GM18517 (cell line): ENCODE results near the gene TLE3.

Experiments used
- ATAC-seq: cut with Tn5 transposase; IDR thresholded peaks from one replicate; pipeline ENCODE4 v1.9.1; 2021; ENCODE audit warnings: mild to moderate bottlenecking, moderate library complexity; ENCODE audit not compliant: unreplicated experiment

TLE3 gene

DNA sequence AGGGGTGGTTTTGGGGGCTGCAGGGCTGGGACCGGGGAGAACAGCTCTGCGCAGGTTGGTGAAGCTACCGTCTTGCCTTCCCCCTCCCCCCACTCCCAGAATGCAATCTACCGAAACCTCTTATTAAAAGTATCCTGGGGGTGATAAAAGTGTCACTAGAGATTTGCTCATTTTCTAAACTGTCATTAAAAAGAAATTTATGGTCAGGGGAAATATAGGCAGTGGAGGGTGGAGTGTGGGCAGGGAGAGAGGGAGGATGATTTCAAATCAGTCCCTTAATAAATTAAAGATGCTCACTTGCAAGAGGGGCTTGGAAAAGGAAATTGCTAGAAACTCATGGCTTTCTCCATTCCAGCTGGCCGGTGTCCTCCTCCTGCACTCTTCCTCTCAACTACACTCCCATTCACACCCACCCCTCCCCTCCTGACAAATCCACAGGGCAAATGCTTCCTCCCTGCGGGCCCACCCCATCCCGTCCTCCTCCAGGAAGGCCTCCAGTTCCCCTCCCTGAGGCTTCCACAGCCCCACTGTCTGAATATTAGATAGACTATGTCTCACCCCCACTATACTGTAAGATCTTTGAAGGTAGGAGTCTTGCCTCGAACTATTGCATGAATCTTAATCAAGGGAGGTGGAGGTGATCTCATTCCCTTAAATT lies 83.9 kb downstream of the TLE3 start:
- no peak for ATAC-seq

DNA sequence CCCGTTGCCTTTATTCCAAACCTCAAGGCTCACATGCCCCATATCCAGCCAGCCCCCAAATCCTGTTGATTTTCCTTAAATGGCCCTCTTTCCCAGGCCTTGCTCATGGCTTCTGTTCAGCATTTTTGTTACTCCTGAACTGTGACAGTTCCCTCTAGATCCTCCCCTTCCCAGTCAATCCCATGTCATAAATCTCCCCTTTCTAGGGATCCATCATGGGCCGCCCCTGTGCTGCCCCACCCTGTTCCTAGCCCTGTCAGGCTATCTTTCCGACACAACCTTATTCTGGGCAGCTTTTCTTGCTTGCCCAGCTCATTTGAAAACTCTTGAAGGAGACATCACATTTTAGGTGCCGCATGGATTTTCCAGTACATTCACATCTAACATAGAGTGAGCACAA lies 84.8 kb downstream of the TLE3 start:
- ATAC-seq, result no peak

DNA sequence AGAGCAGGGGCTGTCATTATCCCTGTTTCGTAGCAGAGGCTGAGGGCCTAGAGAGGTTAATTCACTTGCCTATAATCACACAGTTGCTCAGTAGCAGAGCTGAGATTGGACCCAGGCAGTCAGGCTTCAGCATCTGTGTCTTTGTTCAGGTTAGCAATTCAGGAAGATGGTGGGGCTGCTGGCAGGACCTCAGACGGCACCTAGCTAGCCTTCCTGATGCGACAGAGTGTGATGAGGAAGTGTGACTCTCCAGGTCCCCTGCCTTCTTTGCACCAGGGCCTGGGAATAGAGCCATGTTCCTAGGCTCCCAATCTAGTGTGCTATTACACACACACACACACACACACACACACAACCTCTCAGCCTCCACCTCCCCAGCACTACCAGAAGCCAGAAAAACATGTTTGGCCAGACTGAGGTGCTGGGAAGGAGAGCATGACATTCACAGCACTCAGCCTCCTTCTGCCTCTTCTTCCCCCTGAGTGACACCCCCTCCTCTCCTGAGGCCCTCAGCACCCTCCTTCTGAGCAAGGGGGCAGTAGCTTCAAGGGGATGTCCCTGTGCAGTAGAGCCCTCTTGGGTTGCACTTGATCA lies 88.9 kb downstream of the TLE3 start:
- no peak for ATAC-seq

DNA sequence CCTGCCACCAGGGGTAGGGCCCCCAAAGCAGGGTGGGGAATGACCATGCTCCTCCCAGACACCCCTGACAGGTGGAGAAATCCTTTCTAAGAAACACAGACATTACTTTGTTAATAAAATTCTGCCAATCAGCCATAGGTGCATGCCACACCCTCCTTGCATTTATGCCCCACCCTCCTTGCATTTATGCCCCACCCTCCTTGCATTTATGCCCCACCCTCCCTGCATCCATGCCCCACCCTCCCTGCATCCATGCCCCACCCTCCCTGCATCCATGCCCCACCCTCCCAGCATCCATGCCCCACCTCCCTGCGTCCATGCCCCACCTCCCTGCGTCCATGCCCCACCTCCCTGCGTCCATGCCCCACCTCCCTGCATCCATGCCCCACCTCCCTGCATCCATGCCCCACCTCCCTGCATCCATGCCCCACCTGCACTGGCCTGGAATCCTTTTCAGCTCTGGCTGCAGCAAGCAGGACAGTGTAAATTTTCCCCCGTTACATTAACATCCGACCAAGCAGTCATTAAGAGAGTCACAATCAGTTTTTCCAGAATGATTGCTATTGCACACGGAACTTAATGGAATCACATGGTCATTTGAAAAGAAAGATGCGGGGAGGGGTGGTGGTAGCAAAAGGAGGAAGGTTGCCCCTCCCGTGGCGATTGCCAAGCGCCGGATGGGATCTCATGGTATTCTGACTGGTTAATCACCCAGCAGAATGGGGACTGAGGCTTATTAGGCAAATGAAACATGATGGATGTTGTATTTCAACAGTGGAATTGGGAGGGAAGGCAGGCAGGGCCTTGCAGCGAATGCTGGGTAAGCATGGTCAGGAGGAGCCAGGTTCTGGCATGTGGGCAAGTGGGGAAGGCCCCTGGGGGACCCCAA lies 91.2 kb downstream of the TLE3 start:
- ATAC-seq, result no peak

DNA sequence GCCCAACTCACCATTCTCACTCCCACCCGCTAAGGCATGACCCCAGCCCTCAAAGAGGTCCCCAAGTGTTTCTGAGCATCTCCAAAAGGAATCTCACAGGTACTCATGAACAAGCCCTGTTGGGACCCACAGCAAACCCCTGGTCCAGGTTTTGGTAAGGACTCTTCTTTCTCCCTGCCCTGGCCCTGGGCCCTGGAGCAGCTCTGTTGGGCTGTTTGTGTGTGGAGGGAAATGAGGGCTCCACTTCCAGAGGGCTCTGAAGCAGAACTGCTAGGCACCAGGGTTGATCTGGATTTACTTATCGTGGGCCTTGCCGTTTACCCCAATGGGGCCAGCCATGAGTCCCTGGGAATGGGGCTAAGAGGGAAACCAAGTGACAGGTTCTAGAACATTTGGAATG lies 92.9 kb downstream of the TLE3 start:
- no peak for ATAC-seq

DNA sequence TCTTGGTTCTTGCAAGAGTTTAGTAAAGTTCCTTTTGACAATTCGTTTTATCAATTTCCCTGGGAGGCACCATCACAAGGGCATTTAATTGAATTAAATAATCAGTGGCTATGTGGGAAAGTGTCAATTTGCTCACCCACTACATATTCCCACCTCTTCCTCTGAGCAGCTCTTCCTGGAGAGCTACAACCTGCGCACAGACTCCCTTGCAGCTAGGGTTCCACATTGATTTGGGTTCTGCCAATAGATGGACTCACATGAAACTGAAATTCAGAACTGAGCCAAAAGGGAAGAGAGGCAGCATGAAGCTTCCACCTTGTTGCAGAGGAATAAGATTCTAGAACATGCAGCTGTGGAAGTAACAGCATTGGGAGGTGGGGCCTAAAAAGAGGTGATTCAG lies 94.8 kb downstream of the TLE3 start:
- no peak for ATAC-seq

DNA sequence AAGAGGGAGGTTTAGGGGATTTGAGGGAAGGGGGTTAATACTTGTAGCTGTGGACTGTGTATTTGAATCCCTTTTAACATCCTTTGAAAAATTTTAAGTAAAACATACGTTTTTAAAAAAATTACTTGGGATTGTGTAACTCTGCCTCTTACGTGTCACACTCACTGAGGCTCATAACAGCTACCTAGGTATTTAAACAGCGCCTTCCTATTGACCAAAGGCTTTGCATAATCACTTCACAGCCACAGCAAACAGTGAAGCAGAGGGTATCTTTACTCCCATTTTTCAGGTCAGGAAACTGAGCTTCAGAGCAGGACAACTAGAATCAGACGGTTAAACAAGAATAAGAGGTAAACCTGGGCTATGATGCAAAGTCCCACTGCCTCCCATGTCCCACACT lies 95.9 kb downstream of the TLE3 start:
- no peak for ATAC-seq

DNA sequence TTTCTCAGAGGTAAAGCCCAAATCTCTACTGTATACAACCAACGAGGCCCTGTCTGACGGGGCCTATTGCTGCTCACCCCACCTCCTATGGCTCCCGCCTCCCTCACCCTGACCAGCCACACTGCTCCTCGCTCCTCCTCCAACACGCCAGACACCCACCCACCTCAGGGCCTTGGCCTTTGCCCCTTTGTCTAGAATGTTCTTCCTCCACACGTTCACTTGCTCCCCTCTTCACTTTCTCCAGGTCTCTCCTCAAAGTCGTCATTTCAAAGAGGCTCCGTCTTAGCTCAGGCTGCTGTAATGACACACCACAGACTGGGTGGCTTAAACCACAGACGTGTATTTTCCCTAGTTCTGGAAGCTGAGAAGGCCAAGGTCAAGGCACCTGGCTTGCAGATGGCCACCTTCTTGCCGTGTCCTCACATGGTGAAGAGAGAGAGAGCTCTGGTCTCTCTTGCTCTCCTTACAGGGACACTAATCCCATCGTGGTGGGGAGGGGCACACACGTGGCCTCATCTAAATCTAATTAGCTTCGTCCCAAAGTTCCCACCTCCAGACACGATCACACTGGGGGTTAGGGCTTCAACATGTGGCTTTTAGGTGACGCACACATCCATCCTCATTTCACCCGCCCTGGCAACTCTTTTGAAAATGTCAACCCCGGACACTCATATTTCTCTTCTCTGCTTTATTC lies 98.2 kb downstream of the TLE3 start:
- no peak for ATAC-seq

DNA sequence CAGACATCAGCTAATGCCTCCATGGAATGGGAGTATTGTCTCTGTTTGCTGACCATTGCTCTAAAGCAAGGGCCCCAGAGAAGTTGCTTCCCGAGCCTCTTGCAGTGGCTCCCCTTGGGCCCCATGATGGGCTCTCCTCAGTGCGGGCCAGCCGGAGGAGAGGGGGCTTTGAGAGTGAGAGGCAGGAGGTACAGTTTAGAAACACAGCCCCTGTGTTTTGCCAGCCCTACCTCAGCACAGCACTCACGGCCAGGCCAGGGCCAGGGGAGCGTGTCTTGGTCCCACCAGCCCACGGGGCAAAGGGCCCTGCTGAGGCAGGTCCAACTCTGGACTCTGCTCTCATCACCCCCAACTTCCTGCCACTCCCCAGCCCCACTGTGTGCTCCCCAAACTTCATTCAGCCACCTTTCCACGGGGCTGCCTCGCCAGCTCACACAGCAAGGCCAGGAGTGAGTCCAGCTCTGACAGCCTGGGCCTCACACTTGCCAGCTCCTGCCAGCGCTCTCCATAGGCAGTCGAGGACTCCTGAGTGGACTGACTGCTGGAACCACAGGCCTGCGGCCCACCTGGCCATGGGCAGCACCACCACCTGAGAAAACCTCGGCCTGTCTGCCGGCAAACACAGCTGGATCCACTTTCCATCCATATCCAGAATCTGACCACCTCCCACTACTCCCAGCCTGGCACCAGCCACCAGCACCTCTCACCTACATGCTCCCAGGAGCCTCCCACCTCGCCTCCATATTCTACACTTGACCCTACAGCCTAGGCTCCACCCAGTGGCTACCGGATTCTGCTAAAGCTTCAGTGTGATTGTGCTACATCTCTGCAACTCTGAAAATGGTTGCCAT lies 99.0 kb downstream of the TLE3 start:
- no peak for ATAC-seq

DNA sequence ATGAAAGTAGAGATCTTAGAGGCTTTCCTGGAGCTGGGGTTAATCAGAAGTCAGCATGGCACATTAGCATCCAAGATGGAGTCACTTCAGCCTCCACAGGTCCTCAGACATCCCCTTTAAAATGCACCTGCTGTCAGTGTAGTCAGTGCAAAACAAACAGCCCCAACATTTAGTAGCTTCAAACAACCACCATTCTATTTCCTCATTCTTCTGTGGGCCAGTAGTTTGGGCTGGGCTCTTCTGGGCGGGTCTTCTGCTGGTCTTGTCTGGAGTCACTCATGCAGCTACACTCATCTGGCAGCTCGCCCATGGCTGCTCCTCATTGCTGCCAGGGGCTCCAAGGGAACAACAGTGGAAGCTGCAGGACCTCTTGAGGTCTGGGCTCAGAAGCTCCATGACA lies 99.9 kb downstream of the TLE3 start:
- no peak for ATAC-seq
